OCI-LY3 (cell line): Measurements from ENCODE around the gene PDCD4.

Source experiments
- CTCF ChIP-seq: fragments of 200-600, 300-600 bp; sonication (generic); IDR thresholded peaks from 2 replicates; pipeline ENCODE4 v1.5.1; 2014; ENCODE audit warnings: antibody characterized with exemption, low read length, low read depth
- EZH2phosphoT487 ChIP-seq: fragments of 200-600 bp; shearing (Covaris generic); IDR thresholded peaks from 2 replicates; pipeline ENCODE4 v1.6.1; 2018; ENCODE audit warnings: antibody characterized with exemption, mixed run types, low read depth

GRCh38 chr10:110845756-110846620 lies 25.7 kb upstream of the PDCD4 start:
- TF ChIP-seq CTCF: no peak
- no peak for TF ChIP-seq EZH2phosphoT487
